GM12872 (cell line): ENCODE results near the gene CRIM1.

Experiments used
- TF ChIP-seq, protein P1 (sequence below): IDR thresholded peaks from 3 replicates; pipeline ENCODE4 v1.5.1; 2011; ENCODE audit warnings: low read depth, mild to moderate bottlenecking, low read length, moderate library complexity; ENCODE audit not compliant: insufficient read depth

CRIM1 gene

GRCh38 chr2:36403675-36404230 is 48.2 kb downstream of the CRIM1 start:
- TF ChIP-seq, protein P1, sequence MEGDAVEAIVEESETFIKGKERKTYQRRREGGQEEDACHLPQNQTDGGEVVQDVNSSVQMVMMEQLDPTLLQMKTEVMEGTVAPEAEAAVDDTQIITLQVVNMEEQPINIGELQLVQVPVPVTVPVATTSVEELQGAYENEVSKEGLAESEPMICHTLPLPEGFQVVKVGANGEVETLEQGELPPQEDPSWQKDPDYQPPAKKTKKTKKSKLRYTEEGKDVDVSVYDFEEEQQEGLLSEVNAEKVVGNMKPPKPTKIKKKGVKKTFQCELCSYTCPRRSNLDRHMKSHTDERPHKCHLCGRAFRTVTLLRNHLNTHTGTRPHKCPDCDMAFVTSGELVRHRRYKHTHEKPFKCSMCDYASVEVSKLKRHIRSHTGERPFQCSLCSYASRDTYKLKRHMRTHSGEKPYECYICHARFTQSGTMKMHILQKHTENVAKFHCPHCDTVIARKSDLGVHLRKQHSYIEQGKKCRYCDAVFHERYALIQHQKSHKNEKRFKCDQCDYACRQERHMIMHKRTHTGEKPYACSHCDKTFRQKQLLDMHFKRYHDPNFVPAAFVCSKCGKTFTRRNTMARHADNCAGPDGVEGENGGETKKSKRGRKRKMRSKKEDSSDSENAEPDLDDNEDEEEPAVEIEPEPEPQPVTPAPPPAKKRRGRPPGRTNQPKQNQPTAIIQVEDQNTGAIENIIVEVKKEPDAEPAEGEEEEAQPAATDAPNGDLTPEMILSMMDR, result no peak

DNA sequence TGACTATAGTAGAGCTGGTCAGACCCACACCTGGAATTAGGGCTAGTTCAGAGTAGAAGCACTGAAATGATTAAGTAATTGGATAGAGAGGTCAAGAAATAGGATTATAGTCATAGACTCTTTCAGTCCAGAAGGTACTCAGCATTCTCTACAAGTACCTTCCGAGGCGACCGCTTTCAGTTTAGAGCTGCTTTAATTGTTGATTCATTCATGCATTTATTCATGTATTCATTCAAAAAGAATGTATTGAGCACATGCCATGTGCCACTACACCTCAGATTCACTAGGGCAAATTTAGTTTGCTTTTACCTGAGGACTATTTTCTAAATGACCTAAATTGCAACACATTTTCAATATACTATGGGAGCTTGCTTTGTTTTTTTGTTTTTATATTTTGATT is 48.7 kb downstream of the CRIM1 start:
- TF ChIP-seq, protein P1, result no peak

- TF ChIP-seq, protein P1, result no peak
Observed at GRCh38 chr2:36404754-36405153, 49.2 kb downstream of the CRIM1 start.

GRCh38 chr2:36405183-36405582 is 49.6 kb downstream of the CRIM1 start:
- TF ChIP-seq, protein P1, result no peak

DNA sequence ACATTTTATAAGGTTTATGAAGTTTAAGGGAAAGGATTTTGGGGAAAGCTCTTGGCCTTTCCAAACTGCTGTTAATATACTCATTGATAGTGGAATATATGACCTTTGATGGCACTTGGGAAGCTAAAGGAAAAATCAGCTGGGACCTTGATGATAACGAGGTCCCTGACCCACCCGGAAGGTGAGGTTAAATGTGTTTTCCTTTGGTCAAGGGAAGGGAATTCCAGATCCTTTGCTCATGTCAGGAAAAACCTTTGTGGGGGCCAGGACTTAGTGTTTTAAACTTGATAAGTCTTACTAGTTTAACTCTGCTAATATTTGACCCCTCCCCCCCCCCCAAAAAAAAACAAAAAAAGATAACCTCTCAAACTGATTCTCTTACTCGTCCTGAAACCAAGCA is 50.7 kb downstream of the CRIM1 start:
- TF ChIP-seq, protein P1, result no peak

DNA sequence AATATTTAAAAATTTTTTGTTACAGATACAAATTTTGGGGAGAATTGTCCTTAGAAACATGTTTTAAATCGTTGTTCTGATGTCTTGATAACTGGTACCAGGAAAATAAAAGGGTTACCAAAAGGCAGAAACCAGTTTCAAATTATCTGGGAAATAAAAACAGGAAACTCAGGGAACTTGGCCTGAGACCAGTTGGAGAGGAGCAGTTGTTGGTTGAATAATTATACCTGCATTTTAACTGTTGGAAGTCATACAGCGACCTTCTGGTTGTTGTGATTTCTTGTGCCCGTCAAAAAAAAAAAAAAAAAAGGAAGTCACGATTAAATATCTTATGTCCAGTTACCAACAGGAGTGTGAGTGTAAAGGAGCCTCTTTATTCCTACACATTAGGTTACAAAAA is 51.8 kb downstream of the CRIM1 start:
- TF ChIP-seq, protein P1, result no peak

DNA sequence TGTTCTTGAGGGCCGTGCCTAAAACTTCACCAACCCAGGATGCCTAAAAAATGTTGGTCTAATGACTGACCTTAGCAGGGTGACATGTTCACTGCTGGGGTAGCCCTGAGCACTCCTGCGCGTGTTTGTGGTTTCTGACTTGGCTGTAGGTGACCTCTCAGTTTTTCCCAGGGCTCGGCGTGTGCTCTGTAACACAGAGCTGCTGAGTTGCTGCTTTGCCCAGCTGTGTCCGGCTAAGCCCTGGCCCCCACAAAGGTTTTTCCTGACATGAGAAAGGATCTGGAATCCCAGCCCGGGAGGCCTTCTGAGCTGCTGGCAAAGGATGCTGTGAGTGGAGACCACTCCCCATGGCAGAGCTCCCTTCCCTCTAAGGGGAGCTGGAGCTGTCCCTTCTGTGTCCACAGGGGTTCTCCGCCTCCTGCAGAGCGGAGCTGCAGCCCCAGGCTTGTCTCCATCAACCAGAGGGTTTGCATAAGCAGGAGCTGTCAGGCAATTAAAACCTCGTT is 52.7 kb downstream of the CRIM1 start:
- TF ChIP-seq, protein P1, result no peak
